Breast epithelium (tissue), 4 donors: ENCODE results near the gene RGS3. TPM values are rescaled to one million over a fixed set of nuclear protein-coding genes. Genes with fewer than 3 reads are reported as not detected.

ENCODE experiments used
- DNase-seq, 2 donors: peaks; one replicate each; pipeline ENCODE4 v3.0.0-alpha.2; 2019; ENCODE audit warnings: low spot score in 2 of 2
- H3K27ac ChIP-seq, 2 donors: fragments of 200-600 bp; sonication (generic) in 1 of 2; one replicate each; pipeline ENCODE4 v1.5.1; 2016 to 2019; ENCODE audit warnings: mild to moderate bottlenecking in 1 of 2
- H3K27me3 ChIP-seq, 2 donors: fragments of 200-600 bp; sonication (generic) in 1 of 2; one replicate each; pipeline versions ENCODE4 v1.5.1 to v1.6.0; 2017 to 2019; ENCODE audit warnings: control low read depth in 1 of 2, mild to moderate bottlenecking in 1 of 2
- H3K36me3 ChIP-seq: fragments of 200-600 bp; one replicate; pipeline ENCODE4 v1.5.1; 2019
- H3K4me1 ChIP-seq, 2 donors: fragments of 200-600 bp; sonication (generic); one replicate each; pipeline ENCODE4 v1.5.1; 2016 to 2019; ENCODE audit warnings: control low read depth in 1 of 2
- H3K4me3 ChIP-seq, 3 donors: fragments of 200-600 bp; sonication (generic); 1 replicate in 2 of 3; 2 replicates in 1 of 3; pipeline ENCODE4 v1.5.1; 2016 to 2019; ENCODE audit warnings: mild to moderate bottlenecking in 3 of 3, moderate library complexity in 2 of 3
- H3K9me3 ChIP-seq, 2 donors: fragments of 200-600 bp; sonication (generic) in 1 of 2; one replicate each; pipeline ENCODE4 v1.5.1; 2016 to 2019; ENCODE audit warnings: control low read depth in 1 of 2
- CTCF ChIP-seq, 3 donors: fragments of 450-650 bp; IDR thresholded peaks; one replicate each; pipeline ENCODE4 v1.5.1; 2016 to 2017; ENCODE audit warnings: antibody characterized with exemption in 3 of 3, mild to moderate bottlenecking in 3 of 3, moderate library complexity in 3 of 3
- POLR2A ChIP-seq: fragments of 450-650 bp; IDR thresholded peaks from one replicate; pipeline ENCODE4 v1.6.1; 2016; ENCODE audit warnings: antibody characterized with exemption, mild to moderate bottlenecking, moderate library complexity
- POLR2AphosphoS5 ChIP-seq, 3 donors: sonication (generic); formaldehyde crosslinking; IDR thresholded peaks; one replicate each; pipeline ENCODE4 v1.6.1; 2017; ENCODE audit warnings: antibody characterized with exemption in 3 of 3
- intact Hi-C: fragments of 100-400 bp; cut with DNase I; formaldehyde crosslinking; loops from one replicate; pipeline ENCODE4 v1.15.1; 2023; ENCODE audit warnings: low total_unique reads
- total RNA-seq, 3 donors: library from RNA; depleted of rRNA; stranded (reverse); fragments of >200 nt; gene quantifications; one replicate each; pipeline ENCODE4 v1.1.0, GENCODE V29; 2016

Gene RGS3
- total RNA-seq, 3 donors from 2014 or later: 31.7 to 49.0 (median 35.4) TPM

DNA sequence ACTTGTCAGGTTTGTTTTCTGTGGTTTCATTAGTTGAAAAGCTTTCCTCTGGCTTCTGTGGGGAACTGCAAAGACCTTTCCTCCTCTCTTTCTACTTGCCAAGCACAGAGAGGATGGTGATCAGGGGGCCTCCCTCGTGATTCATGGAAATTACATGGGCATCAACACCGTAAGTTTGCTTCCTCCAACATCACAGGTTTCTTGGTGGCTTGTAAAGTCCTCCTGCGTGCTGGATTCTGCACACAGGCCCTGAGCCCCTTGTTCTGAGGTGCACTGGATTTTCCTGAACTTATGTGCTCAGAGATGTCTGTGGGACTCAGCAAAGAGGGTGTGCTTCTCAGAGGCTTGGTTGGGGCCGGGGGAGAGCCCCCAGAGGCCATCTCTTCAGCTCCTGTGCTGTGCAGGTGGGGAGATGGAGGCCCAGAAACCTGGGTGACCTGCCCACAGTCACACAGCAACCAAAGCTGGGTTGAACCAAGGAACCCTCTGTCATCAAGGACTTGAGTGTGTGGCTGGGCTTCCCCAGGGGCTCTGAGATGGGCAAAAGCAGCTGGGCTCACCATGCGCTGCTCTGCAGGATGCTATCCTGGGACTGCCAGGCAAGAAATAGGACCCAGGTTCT, 36.5 kb downstream of the RGS3 start:
- peak overlapping the region; percentile 33 to 38 for H3K27ac ChIP-seq
- no peak for TF ChIP-seq POLR2A
- no peak for TF ChIP-seq POLR2AphosphoS5 (IDR thresholded peaks at IDR 0.05)
- no peak for TF ChIP-seq CTCF (IDR thresholded peaks at IDR 0.05)
- H3K4me1 ChIP-seq: no peaks in the 10 kb centered on the region
- no peaks in the 10 kb centered on the region for H3K36me3 ChIP-seq
- no peaks in the 10 kb centered on the region for H3K27me3 ChIP-seq
- H3K9me3 ChIP-seq: no peaks in the 10 kb centered on the region
- no peak overlapping the region for H3K4me3 ChIP-seq
- intact Hi-C loops: no loop called here
- no peak for DNase-seq

- Histone ChIP-seq H3K27ac (peak overlapping the region in 1 of 2 donors; percentile 35), H3K4me1 (no peaks in the 10 kb centered on the region), H3K36me3 (no peaks in the 10 kb centered on the region), H3K4me3 (peak overlapping the region; percentile 32 to 52 (median 40)), H3K27me3 (no peaks in the 10 kb centered on the region), H3K9me3 (no peaks in the 10 kb centered on the region)
- no peak for DNase-seq
- TF ChIP-seq CTCF (IDR thresholded peaks at IDR 0.05) (no peak), POLR2A (no peak), POLR2AphosphoS5 (IDR thresholded peaks at IDR 0.05) (no peak)
- intact Hi-C loops: no loop called here
These were observed 37.7 kb downstream of the RGS3 start for GRCh38 chr9:113501129-113501686.

DNA sequence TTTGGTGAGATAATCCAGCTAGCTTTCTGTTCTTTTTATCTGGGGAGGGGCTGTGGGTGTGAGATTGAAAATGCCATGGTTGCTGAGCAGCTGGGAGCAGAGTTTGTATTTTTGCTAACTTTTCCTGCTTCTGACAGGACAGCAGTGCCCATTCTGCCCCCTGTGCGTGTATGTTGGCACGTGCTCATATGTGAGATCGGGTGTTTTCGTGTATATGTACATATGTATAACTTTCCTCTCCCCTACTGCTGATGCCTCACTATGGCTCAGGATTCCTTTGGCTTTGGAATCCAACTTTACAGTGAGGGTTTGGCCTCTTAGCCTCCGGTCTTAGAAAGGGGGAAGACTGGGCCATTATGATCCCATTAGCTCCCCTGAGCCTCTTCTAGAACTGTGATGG, 38.3 kb downstream of the RGS3 start:
- H3K4me3 ChIP-seq: peak overlapping the region; percentile 32 to 52 (median 40)
- intact Hi-C loops: no loop called here
- TF ChIP-seq CTCF (IDR thresholded peaks at IDR 0.05) (no peak), POLR2AphosphoS5 (IDR thresholded peaks at IDR 0.05) (no peak), POLR2A (no peak)
- no peaks in the 10 kb centered on the region for H3K36me3 ChIP-seq
- no peaks in the 10 kb centered on the region for H3K27me3 ChIP-seq
- no peak for DNase-seq
- no peaks in the 10 kb centered on the region for H3K9me3 ChIP-seq
- H3K4me1 ChIP-seq: no peaks in the 10 kb centered on the region
- H3K27ac ChIP-seq: peak overlapping the region in 1 of 2 donors; percentile 71

- Histone ChIP-seq H3K27ac (peak overlapping the region in 1 of 2 donors; percentile 71), H3K4me3 (peak overlapping the region; percentile 32 to 52 (median 40)), H3K4me1 (no peaks in the 10 kb centered on the region), H3K36me3 (no peaks in the 10 kb centered on the region), H3K9me3 (no peaks in the 10 kb centered on the region), H3K27me3 (no peaks in the 10 kb centered on the region)
- no peak for DNase-seq
- no peak for TF ChIP-seq CTCF (IDR thresholded peaks at IDR 0.05)
- no peak for TF ChIP-seq POLR2AphosphoS5 (IDR thresholded peaks at IDR 0.05)
- no peak for TF ChIP-seq POLR2A
- intact Hi-C loops: no loop called here
These were observed 39.0 kb downstream of the RGS3 start for GRCh38 chr9:113502427-113503034.

DNA sequence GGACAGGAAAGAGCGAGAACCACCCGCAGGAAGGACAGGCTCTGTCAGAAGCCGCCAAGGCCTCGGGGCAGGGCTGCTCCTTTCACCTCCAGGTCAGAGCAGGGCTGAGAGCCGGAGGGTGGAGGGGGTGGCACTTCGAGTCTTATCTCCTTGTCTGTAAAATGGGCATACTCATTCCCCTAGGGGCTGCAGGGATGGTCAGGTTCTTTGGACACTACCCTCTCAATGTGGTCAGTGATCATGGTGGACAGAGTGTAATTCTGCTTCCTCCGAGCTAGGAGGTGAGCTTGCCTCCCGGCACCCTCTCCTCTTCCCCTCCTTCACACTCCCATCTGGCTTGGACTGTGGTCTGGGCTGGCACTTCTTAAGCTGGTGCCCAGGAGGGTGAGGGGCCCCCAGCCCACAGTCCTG, 39.6 kb downstream of the RGS3 start:
- H3K27me3 ChIP-seq: no peaks in the 10 kb centered on the region
- H3K4me3 ChIP-seq: peak overlapping the region; percentile 32 to 52 (median 40)
- intact Hi-C loops: no loop called here
- H3K9me3 ChIP-seq: no peaks in the 10 kb centered on the region
- H3K36me3 ChIP-seq: no peaks in the 10 kb centered on the region
- TF ChIP-seq POLR2A (no peak), POLR2AphosphoS5 (IDR thresholded peaks at IDR 0.05) (no peak), CTCF (IDR thresholded peaks at IDR 0.05) (no peak)
- DNase-seq: no peak
- peak overlapping the region in 1 of 2 donors; percentile 71 for H3K27ac ChIP-seq
- H3K4me1 ChIP-seq: no peaks in the 10 kb centered on the region
